Testis (tissue), 3 donors: ENCODE measurements around the gene NAV3. TPM values are rescaled to one million over a fixed set of nuclear protein-coding genes. Genes with fewer than 3 reads are reported as not detected.

Experiments
- DNase-seq: peaks from one replicate; pipeline ENCODE4 v3.0.0-alpha.2; 2019
- H3K27ac ChIP-seq, 2 donors: fragments of 200-600 bp; sonication (generic); one replicate each; pipeline ENCODE4 v1.5.1; 2019
- H3K27me3 ChIP-seq: fragments of 200-600 bp; sonication (generic); one replicate; pipeline ENCODE4 v1.5.1; 2019
- H3K36me3 ChIP-seq: fragments of 200-600 bp; sonication (generic); one replicate; pipeline ENCODE4 v1.5.1; 2017; ENCODE audit warnings: low read depth; ENCODE audit errors: missing control alignments
- H3K4me1 ChIP-seq: fragments of 200-600 bp; sonication (generic); one replicate; pipeline ENCODE4 v1.5.1; 2019
- H3K4me3 ChIP-seq, 2 donors: fragments of 200-600 bp; sonication (generic); one replicate each; pipeline ENCODE4 v1.5.1; 2017 to 2019
- H3K9me3 ChIP-seq: fragments of 200-600 bp; sonication (generic); one replicate; pipeline ENCODE4 v1.5.1; 2017
- POLR2A ChIP-seq: fragments of 450-650 bp; IDR thresholded peaks from one replicate; pipeline ENCODE4 v1.6.1; 2017; ENCODE audit warnings: antibody characterized with exemption, mild to moderate bottlenecking, moderate library complexity
- WGBS, 2 donors: methylation state at CpG; one replicate each; pipeline ENCODE4 v1.1.5; 2018; 5-methylcytosine and 5-hydroxymethylcytosine counted together
- intact Hi-C: fragments of 100-400 bp; cut with DNase I; formaldehyde crosslinking; loops from one replicate; pipeline ENCODE4 v1.15.1; 2023; ENCODE audit warnings: low total_unique reads
- polyA plus RNA-seq: library from polyadenylated mRNA; stranded (reverse); fragments of 350-450 nt; fragmentation: Illumina TruSeq; extraction: RNeasy Lipid Tissue Mini Kit (QIAGEN cat#74804); gene quantifications from one replicate; pipeline ENCODE4 v1.2.3, GENCODE V29; 2014; ENCODE audit warnings: low read depth, low replicate concordance; ENCODE audit not compliant: insufficient read depth
- total RNA-seq, 2 donors: library from RNA; depleted of rRNA; stranded (reverse); fragments of >200 nt; gene quantifications; one replicate each; pipeline ENCODE4 v1.2.3, GENCODE V29; 2016
- TF ChIP-seq, protein P1 (sequence below), 3 experiments: fragments of 450-650 bp in 2 of 3; fragments of 200-600 bp in 1 of 3; sonication (generic) in 1 of 3; IDR thresholded peaks; one replicate each; pipeline ENCODE4 v1.5.1; 2016 to 2019; ENCODE audit warnings: antibody characterized with exemption in 3 of 3, mild to moderate bottlenecking in 2 of 3, moderate library complexity in 1 of 3

Gene NAV3
- total and polyA plus RNA-seq, 3 donors from 2014 or later: 6.4 to 21.9 (median 20.0) TPM

DNA sequence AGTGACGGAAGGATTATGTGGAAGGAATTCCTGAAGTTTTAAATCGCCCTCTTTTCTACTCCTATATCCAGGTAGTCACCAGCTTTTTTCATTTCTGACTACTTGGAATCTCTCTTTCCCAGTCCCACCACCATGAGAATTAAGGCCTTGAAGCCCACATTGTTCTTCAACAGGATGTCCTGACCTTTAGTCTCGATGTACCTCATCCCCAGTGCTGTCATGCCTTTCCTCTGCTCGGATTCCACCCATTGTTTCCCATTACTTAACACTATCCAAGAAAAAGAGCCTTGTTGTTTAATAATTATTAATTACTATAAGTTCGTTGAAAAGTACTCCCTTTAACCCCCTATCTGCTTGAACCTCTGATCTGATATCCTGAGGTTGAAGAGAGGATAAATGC lies 44.0 kb upstream of the NAV3 start:
- TF ChIP-seq POLR2A: no peak
- TF ChIP-seq, protein P1, sequence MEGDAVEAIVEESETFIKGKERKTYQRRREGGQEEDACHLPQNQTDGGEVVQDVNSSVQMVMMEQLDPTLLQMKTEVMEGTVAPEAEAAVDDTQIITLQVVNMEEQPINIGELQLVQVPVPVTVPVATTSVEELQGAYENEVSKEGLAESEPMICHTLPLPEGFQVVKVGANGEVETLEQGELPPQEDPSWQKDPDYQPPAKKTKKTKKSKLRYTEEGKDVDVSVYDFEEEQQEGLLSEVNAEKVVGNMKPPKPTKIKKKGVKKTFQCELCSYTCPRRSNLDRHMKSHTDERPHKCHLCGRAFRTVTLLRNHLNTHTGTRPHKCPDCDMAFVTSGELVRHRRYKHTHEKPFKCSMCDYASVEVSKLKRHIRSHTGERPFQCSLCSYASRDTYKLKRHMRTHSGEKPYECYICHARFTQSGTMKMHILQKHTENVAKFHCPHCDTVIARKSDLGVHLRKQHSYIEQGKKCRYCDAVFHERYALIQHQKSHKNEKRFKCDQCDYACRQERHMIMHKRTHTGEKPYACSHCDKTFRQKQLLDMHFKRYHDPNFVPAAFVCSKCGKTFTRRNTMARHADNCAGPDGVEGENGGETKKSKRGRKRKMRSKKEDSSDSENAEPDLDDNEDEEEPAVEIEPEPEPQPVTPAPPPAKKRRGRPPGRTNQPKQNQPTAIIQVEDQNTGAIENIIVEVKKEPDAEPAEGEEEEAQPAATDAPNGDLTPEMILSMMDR (IDR thresholded peaks at IDR 0.05): no peak
- H3K27ac ChIP-seq: no peak overlapping the region
- no peaks in the 10 kb centered on the region for H3K9me3 ChIP-seq
- no peaks in the 10 kb centered on the region for H3K27me3 ChIP-seq
- no peaks in the 10 kb centered on the region for H3K4me1 ChIP-seq
- no peak overlapping the region for H3K4me3 ChIP-seq
- no peaks in the 10 kb centered on the region for H3K36me3 ChIP-seq
- no peak for DNase-seq
- intact Hi-C loops: no loop called here
- 59 to 76% methylated on average over 5 of the region's 5 CpGs for WGBS, 2 donors

DNA sequence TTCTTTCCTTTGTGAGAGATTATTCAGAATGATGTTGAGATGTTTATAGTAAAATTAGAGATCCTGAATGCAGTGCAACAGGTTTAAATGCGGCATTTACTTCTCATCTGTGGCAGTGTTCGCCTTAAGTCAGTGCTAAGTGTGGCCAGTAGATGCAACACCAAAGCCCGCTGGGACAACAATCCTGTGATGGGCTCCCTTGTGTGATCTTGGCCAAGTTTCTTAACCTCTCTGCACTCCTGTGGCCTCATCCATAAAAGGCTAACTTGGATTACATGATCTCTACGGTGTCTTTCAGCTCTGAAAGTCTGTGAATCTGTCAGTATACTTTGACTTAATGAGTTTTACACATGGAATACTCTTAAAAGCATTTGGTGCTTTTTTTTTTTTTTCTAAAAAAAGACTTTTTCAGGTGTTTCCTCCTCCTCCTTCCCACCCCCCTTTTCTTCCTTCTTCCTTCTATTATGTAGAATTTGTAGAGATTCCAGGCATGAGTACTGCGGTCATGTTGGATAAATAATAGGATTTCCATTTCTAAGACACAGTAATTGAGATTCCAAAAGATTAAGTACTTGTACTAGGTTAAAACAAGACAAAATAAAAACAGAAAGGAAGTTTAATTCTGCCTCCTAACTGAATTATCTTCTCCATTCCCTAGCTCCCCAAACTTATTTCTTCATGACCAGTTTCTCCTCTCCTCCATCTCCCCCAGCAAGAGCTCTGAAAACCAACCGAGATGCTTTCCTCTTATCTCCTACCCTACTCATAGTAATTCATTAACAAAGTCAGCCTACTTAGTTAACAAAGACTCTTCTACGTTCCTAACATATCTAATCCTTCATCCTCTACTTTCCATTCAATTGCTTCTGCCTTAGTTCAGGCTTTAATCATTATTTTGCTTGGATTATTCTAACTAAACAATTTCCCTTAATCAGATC lies 42.2 kb upstream of the NAV3 start:
- Histone ChIP-seq H3K9me3 (no peaks in the 10 kb centered on the region), H3K4me1 (no peaks in the 10 kb centered on the region), H3K36me3 (no peaks in the 10 kb centered on the region), H3K4me3 (no peak overlapping the region), H3K27ac (no peak overlapping the region), H3K27me3 (no peaks in the 10 kb centered on the region)
- TF ChIP-seq, protein P1 (IDR thresholded peaks at IDR 0.05): no peak
- TF ChIP-seq POLR2A: no peak
- 74 to 77% methylated on average over 7 of the region's 7 CpGs for WGBS, 2 donors
- intact Hi-C loops: no loop called here
- no peak for DNase-seq

DNA sequence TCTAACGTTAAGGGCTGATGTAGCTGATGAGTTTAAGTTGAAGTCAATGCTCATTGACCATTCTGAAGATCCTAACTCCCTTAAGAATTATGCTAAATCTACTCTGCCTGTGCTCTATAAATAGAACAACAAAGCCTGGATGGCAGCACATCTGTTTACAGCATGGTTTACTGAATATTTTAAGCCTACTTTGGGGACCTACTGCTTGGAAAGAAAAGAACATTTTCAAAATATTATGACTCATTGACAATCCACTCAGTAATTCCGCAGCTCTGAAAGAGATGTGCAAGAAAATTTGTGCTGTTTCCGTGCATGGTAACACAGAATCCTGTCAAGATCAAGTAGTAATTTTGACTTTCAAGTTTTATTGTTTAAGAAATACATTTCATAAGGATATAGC lies 35.0 kb upstream of the NAV3 start:
- Histone ChIP-seq H3K4me1 (no peaks in the 10 kb centered on the region), H3K36me3 (no peaks in the 10 kb centered on the region), H3K27me3 (no peaks in the 10 kb centered on the region), H3K27ac (no peak overlapping the region), H3K9me3 (no peaks in the 10 kb centered on the region), H3K4me3 (no peak overlapping the region)
- intact Hi-C loops: no loop called here
- no peak for TF ChIP-seq POLR2A
- TF ChIP-seq, protein P1 (IDR thresholded peaks at IDR 0.05): no peak
- WGBS, 2 donors: 75 to 86% methylated on average over 3 of the region's 3 CpGs
- no peak for DNase-seq

DNA sequence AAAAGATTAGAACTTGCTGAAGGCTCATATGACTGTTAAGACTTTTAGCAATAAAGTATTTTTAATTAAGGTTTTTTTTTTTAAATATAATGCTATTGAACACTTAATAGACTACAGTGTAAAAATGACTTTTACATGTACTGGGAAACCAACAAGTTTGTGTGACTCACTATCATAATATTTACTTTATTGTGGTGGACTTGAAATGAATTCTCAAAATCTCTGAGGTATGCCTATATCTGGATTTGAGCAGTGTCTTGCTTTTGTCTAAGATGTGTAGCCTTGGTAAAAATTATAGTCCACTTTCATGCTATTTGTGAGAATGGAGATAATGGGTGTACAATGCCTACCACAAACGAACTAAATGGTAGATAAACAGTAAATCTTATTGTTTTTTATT lies 33.9 kb upstream of the NAV3 start:
- TF ChIP-seq, protein P1 (IDR thresholded peaks at IDR 0.05): no peak
- TF ChIP-seq POLR2A: no peak
- H3K27ac ChIP-seq: no peak overlapping the region
- WGBS, 2 donors: 75 to 80% methylated on average over 1 of the region's 1 CpG
- no peak overlapping the region for H3K4me3 ChIP-seq
- no peaks in the 10 kb centered on the region for H3K4me1 ChIP-seq
- no peaks in the 10 kb centered on the region for H3K9me3 ChIP-seq
- no peak for DNase-seq
- H3K36me3 ChIP-seq: no peaks in the 10 kb centered on the region
- intact Hi-C loops: no loop called here
- no peaks in the 10 kb centered on the region for H3K27me3 ChIP-seq

DNA sequence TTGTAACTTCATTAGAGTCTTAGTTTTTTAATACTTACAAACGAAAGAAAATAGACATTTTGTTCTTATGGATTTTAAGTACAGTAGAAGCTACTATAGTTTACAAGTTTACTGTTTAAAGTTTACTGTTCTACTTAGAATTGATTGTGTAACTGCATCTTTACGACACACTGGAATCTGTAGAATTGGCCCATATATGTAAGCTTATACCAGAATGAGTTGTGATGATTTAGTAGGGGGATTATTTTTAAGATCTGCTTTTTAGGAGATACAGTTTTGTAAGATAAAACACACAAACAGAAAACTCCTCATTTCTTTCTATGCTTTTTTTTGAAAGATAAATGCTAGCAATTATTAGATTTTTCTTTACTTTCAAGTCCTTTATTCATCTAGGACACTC lies 30.2 kb upstream of the NAV3 start:
- no peaks in the 10 kb centered on the region for H3K9me3 ChIP-seq
- 83 to 91% methylated on average over 2 of the region's 2 CpGs for WGBS, 2 donors
- no peak for TF ChIP-seq POLR2A
- TF ChIP-seq, protein P1 (IDR thresholded peaks at IDR 0.05): no peak
- H3K4me3 ChIP-seq: no peak overlapping the region
- H3K27me3 ChIP-seq: no peaks in the 10 kb centered on the region
- no peak for DNase-seq
- H3K27ac ChIP-seq: no peak overlapping the region
- no peaks in the 10 kb centered on the region for H3K36me3 ChIP-seq
- intact Hi-C loops: no loop called here
- H3K4me1 ChIP-seq: no peaks in the 10 kb centered on the region
